Lower leg skin (tissue), 3 donors: Measurements from ENCODE around the gene GGTA1.

Source experiments
- CTCF ChIP-seq, 3 donors: fragments of 450-650 bp; IDR thresholded peaks; one replicate each; pipeline ENCODE4 v1.5.1; 2016; ENCODE audit warnings: antibody characterized with exemption in 3 of 3, mild to moderate bottlenecking in 3 of 3, moderate library complexity in 2 of 3
- POLR2A ChIP-seq, 2 donors: fragments of 450-650 bp; IDR thresholded peaks; one replicate each; pipeline ENCODE4 v1.6.1; 2016 to 2017; ENCODE audit warnings: antibody characterized with exemption in 2 of 2, mild to moderate bottlenecking in 1 of 2, moderate library complexity in 1 of 2

GRCh38 chr9:121499177-121499426, 542 bp downstream of the GGTA1 start:
- TF ChIP-seq CTCF (IDR thresholded peaks at IDR 0.05) = no peak
- TF ChIP-seq POLR2A (IDR thresholded peaks at IDR 0.05) = no peak
